Bronchial epithelial cell (primary cell): Measurements from ENCODE around the gene TTLL9. TPM values are rescaled to one million over a fixed set of nuclear protein-coding genes. Genes with fewer than 3 reads are reported as not detected.

Experiments
- DNase-seq: peaks from one replicate; pipeline ENCODE4 v3.0.0-alpha.2; 2010; ENCODE audit warnings: low read depth
- FAIRE-seq: peaks from 2 replicates; lab custom pipeline; 2011; peaks lifted over from hg19 to GRCh38; lab: Jason Lieb, UNC
- H3K27me3 ChIP-seq: 2 replicates; pipeline ENCODE4 v1.5.1; 2011; ENCODE audit warnings: low read length; ENCODE audit not compliant: control insufficient read depth, insufficient read depth
- H3K36me3 ChIP-seq: 2 replicates; pipeline ENCODE4 v1.5.1; 2011; ENCODE audit warnings: low read length; ENCODE audit not compliant: control insufficient read depth, insufficient read depth
- H3K4me3 ChIP-seq: 2 replicates; pipeline ENCODE4 v1.5.1; 2011; ENCODE audit warnings: mild to moderate bottlenecking, low read depth, low read length, control low read depth
- total RNA-seq: library from RNA; depleted of rRNA; stranded (reverse); fragments of >200 nt; gene quantifications from 2 replicates; pipeline ENCODE4 v1.2.1, GENCODE V29; 2014
- TF ChIP-seq, protein P1 (sequence below): IDR thresholded peaks from 2 replicates; pipeline ENCODE4 v1.5.1; 2011; ENCODE audit warnings: mild to moderate bottlenecking, moderate library complexity, low read length, control low read depth, inconsistent platforms; ENCODE audit not compliant: insufficient read depth, severe bottlenecking

The TTLL9 gene
- total RNA-seq, 1 donor from 2014 or later = not detected

DNA sequence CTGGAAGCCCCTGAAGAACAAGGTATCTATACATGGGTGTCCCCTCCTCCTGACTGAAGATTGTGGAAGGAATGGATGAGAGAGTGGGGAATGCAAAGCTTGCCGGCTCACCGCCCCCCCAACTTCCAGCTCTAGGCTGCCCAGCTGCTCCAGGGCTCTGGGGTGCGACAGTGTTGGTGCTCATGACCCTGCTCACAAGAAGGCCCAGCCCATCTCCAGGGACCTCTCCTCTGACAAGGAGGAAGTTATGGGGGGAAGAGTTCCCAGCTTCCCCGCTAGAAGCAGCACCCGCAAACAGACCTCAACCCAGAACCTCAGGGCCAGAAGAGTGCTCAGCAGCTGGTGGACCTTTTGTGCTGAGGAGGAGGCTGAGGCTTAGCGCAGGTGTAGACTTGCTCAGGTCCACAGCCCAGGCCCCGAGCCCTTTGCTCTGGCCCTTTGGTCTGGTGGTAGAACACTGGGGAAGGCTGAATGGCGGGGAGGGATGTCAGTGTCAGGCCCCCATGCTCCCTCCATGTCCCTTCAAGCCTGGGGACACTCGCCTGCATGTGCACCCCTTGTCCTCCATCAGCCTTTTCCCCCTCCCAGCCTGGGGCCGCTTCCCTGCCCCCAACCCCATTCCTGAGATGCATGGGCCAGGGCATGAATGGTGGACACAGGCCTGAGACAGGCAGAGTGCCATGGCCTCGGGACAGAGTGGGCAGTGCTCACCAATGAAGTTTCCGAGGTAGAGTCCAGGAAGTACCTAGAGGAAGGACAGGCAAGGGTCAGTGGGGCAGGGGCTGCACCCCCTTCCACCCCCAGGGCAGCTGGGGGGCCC, 1.4 kb upstream of the TTLL9 start:
- FAIRE-seq = no peak
- Histone ChIP-seq H3K27me3 (peaks cover 28% of the 10 kb centered on the region), H3K4me3 (no peak overlapping the region), H3K36me3 (no peaks in the 10 kb centered on the region)
- DNase-seq = no peak
- TF ChIP-seq, protein P1, sequence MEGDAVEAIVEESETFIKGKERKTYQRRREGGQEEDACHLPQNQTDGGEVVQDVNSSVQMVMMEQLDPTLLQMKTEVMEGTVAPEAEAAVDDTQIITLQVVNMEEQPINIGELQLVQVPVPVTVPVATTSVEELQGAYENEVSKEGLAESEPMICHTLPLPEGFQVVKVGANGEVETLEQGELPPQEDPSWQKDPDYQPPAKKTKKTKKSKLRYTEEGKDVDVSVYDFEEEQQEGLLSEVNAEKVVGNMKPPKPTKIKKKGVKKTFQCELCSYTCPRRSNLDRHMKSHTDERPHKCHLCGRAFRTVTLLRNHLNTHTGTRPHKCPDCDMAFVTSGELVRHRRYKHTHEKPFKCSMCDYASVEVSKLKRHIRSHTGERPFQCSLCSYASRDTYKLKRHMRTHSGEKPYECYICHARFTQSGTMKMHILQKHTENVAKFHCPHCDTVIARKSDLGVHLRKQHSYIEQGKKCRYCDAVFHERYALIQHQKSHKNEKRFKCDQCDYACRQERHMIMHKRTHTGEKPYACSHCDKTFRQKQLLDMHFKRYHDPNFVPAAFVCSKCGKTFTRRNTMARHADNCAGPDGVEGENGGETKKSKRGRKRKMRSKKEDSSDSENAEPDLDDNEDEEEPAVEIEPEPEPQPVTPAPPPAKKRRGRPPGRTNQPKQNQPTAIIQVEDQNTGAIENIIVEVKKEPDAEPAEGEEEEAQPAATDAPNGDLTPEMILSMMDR = no peak

DNA sequence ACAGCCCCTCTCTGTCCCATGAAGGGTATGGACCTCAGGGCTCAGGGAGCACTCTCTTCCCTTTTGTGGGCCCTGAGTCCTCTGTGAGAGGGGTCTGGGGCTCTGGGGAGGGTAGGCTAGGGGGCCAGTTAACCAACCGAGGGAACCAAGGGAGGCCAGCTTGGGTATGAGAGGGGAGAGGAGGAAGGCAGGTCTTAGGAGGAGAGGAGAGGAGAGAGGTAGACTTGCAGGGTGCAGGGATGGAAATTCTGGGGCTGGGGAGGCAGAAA, 827 bp upstream of the TTLL9 start:
- no peak for DNase-seq
- H3K27me3 ChIP-seq = peaks cover 28% of the 10 kb centered on the region
- TF ChIP-seq, protein P1 = no peak
- FAIRE-seq = no peak
- peak overlapping the region; percentile 36 for H3K4me3 ChIP-seq
- H3K36me3 ChIP-seq = no peaks in the 10 kb centered on the region

DNA sequence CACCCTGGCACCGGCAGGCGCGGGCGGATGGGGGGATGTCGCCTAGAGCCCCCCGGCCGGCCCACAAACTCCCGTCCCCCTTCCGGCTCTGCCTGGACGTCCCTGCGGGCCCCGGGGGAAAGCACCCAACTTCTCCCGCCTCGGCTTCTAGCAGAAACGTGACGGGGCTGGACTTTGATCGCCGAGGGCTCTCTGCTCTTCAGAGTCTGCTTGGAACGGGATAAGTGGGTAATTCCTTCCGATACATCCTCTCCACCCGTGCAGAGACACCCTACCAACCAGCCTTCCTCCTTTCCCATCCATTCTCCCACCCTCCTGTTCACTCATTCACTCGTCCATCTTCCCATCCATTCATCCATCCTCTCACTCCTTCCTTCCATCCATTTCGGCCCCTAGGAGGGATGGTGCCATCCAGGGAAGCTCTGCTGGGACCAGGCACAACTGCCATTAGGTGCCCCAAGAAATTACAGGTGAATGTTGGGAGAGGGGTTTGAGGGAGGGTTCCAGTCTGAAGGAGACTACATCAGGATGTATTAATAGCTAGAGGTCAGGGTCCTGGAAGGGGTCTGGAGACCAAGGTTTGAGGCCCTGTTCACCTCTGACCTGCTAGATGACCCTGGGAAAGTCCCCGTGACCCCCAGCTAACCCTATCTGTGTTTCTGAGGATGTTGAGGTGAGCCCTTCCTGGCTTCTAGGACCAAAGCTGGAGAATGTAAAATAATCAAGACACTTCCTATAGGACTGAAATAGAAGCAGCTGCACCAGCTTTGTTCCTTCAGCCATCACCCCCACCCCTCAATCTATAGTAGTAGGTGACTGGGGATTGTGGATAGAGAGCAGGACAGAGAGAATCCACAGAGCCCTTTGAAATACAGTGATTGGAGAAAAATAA, 538 bp downstream of the TTLL9 start:
- DNase-seq = no peak
- Histone ChIP-seq H3K4me3 (no peak overlapping the region), H3K36me3 (no peaks in the 10 kb centered on the region), H3K27me3 (peaks cover 28% of the 10 kb centered on the region)
- FAIRE-seq = no peak
- TF ChIP-seq, protein P1 = no peak

DNA sequence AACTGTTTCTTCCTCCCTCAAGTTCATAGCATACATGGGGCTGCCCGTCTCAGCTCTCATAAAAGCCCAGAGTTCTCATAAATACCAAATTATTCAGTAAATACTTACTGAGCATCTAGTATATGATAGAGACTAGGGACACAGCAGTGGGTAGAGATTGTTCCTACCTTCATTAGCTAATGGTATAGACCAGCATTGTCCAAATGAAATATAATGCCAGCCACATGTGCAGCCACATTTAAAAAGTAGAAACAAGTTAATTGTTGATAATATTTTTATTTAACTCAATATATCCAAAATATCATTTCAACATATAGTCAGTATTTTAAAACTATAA, 1.2 kb downstream of the TTLL9 start:
- Histone ChIP-seq H3K4me3 (no peak overlapping the region), H3K36me3 (no peaks in the 10 kb centered on the region), H3K27me3 (peaks cover 28% of the 10 kb centered on the region)
- FAIRE-seq (no peak), DNase-seq (no peak)
- TF ChIP-seq, protein P1 = no peak

DNA sequence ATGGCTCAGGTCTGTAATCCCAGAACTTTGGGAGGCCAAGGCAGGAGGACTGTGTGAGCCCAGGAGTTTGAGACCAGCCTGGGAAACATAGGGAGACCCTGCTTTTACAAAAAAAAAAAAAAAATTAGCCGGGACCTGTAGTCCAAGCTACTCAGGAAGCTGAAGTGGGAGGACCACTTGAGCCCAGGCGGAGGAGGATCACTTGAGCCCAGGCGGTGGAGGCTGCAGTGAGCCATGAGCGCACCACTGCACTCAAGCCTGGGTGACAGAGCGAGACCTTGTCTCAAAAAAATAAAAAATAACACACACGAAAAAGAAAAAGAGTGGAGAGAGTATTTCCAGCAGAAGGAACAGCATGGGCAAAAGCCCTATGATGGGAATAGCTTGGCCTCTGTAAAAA, 2.0 kb downstream of the TTLL9 start:
- FAIRE-seq (no peak), DNase-seq (no peak)
- H3K36me3 ChIP-seq = no peaks in the 10 kb centered on the region
- H3K4me3 ChIP-seq = no peak overlapping the region
- H3K27me3 ChIP-seq = peaks cover 27% of the 10 kb centered on the region
- TF ChIP-seq, protein P1 = no peak
